ENCODE data around the gene TTPAL. TPM values are rescaled to one million over a fixed set of nuclear protein-coding genes. Genes with fewer than 3 reads are reported as not detected.

TTPAL gene, protein sequence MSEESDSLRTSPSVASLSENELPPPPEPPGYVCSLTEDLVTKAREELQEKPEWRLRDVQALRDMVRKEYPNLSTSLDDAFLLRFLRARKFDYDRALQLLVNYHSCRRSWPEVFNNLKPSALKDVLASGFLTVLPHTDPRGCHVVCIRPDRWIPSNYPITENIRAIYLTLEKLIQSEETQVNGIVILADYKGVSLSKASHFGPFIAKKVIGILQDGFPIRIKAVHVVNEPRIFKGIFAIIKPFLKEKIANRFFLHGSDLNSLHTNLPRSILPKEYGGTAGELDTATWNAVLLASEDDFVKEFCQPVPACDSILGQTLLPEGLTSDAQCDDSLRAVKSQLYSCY
- 10 to 100 TPM in 1 of 4 donors, 1 to 10 TPM in 3; 6.0 to 30.5 (median 8.9) TPM for total RNA-seq

DNA sequence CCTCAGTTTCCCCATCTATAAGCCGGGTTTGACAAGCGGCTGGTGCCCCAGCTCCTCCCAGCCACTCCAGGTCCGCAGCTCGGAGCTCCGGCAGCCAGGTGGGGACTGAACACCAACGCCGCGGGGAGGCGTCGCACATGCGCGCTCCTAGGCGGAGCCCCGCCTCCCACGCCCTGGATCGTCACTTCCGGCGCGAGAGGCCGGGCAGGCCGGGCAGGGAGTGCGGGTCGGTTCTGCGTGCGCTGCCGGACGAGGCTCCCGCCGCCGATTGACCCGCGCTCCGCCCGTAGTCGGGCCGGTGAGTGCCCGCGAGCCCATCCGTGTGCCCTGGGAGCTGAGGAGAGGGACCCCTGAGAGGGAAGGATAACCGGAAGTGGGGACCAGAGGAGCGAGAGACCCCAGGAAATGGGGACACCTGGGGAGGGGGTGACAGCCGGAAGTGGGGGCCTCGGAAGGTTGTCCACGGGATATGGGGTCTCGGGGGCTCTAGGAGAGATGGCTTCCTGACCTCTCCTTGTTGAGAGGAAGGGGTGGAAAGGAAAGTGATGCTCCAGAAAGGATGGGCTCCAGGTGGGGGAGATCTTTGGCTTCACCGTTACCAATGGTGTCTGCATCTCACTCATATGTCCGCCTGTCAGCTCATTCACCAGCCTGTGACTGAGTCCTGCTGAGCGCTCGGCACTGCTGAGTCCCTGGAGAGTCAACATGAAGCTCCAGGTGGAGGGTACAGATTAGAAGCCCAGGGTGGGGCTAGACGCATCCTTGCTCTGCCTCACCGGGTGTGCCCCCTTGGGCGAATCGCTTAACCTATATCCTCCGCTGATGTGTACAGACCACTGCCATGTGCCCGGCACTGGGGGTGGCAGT, at the start of gene TTPAL:
Gene TTPAL (plus strand): TSS at position 181 of the 867 bp plus-strand sequence. CDS start 4,126 bp downstream, outside the sequence.
- Histone ChIP-seq H3K9me3 (no peaks in the 10 kb centered on the region), H3K36me3 (peaks cover 0 to 12% (median 0%) of the 10 kb centered on the region in 3 donors), H3K4me1 (peaks cover 0 to 5% (median 2%) of the 10 kb centered on the region in 4 donors), H3K4me3 (peak within 1 kb of the TSS; percentile 64 to 88 (median 70)), H3K27me3 (no peaks in the 10 kb centered on the region), H3K27ac (peak within 1 kb of the TSS; percentile 82 to 97 (median 86))
- peak; percentile 88 to 96 (median 95) for DNase-seq
- TF ChIP-seq, protein P1, sequence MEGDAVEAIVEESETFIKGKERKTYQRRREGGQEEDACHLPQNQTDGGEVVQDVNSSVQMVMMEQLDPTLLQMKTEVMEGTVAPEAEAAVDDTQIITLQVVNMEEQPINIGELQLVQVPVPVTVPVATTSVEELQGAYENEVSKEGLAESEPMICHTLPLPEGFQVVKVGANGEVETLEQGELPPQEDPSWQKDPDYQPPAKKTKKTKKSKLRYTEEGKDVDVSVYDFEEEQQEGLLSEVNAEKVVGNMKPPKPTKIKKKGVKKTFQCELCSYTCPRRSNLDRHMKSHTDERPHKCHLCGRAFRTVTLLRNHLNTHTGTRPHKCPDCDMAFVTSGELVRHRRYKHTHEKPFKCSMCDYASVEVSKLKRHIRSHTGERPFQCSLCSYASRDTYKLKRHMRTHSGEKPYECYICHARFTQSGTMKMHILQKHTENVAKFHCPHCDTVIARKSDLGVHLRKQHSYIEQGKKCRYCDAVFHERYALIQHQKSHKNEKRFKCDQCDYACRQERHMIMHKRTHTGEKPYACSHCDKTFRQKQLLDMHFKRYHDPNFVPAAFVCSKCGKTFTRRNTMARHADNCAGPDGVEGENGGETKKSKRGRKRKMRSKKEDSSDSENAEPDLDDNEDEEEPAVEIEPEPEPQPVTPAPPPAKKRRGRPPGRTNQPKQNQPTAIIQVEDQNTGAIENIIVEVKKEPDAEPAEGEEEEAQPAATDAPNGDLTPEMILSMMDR (IDR thresholded peaks at IDR 0.05), result peak in 5 of 6 experiments; percentile 11 to 69 (median 59)
- peak; percentile 98 to 99 for TF ChIP-seq POLR2A (IDR thresholded peaks at IDR 0.05)

DNA sequence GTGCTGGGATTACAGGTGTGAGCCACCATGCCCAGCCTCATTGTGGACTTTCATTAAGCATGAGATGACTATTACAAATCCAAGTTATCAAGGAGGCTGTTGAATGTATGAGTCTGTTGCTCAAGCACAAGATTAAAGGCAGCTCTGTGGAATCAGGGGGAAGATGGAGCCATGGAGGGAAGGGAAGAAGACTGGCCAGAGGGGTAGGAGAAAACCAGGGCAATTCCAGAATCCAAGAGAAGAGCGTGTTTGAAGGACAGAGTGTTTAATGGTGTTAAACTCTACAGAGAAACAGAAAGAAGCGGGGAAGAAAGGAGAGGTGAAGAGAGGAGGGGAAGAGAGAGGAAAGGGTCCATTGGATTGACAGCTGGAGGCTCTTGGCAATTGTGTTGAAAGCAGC, 49.8 kb upstream of the TTPAL start:
- Histone ChIP-seq H3K27ac (peak overlapping the region in 2 of 4 donors; percentile 39 to 50), H3K4me3 (no peak overlapping the region), H3K9me3 (no peaks in the 10 kb centered on the region), H3K27me3 (no peaks in the 10 kb centered on the region), H3K36me3 (peaks cover 0 to 59% (median 0%) of the 10 kb centered on the region in 3 donors), H3K4me1 (peaks cover 0 to 19% (median 0%) of the 10 kb centered on the region in 4 donors)
- DNase-seq, result no peak
- TF ChIP-seq, protein P1 (IDR thresholded peaks at IDR 0.05), result no peak
- TF ChIP-seq POLR2A (IDR thresholded peaks at IDR 0.05), result no peak

DNA sequence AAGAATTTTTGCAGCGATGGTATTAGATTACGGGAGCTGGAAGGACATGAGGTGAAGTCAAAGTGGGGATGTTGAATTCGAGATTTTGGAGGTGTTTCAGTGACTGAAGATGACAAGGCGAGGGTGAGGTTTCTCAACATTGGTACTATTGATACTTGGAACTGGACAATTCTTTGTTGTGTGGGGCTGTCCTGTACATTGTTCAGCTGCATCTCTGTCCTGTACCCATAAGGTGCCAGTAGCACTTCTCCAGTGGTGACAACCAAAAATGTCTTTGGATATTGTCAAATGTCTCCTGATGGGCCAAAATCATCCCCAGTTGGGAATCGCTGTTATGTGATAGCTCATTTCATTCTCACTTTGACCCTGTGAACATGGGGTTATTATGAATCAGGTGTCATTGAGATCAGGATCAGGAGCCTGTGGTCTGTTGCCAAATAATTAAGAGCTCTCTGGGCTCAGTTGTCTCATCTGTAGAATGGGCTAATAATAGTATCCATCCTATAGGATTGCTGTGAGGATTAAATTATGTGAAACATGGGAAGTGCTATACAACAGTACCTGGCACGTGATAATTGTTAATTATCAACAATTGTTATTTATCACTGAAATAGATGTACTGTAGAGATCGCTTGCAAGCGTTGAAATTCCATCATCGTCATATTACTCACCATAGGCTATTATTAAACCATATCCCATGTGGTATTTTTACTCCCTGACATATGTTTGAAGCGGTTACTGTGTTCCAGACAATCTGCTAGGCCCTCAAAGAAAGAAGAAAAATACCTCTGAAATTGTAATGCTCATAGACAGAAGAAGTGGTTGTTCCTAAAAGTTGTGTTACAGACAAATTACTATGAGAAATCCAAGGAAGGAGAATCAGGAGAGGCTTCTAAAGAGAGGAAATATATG, 48.5 kb upstream of the TTPAL start:
- H3K9me3 ChIP-seq, result no peaks in the 10 kb centered on the region
- TF ChIP-seq POLR2A (IDR thresholded peaks at IDR 0.05), result no peak
- TF ChIP-seq, protein P1 (IDR thresholded peaks at IDR 0.05), result no peak
- H3K27me3 ChIP-seq, result no peaks in the 10 kb centered on the region
- H3K4me3 ChIP-seq, result no peak overlapping the region
- peaks cover 0 to 19% (median 0%) of the 10 kb centered on the region in 4 donors for H3K4me1 ChIP-seq
- DNase-seq, result no peak
- H3K36me3 ChIP-seq, result peaks cover 0 to 55% (median 0%) of the 10 kb centered on the region in 3 donors
- H3K27ac ChIP-seq, result peak overlapping the region in 1 of 4 donors; percentile 95

DNA sequence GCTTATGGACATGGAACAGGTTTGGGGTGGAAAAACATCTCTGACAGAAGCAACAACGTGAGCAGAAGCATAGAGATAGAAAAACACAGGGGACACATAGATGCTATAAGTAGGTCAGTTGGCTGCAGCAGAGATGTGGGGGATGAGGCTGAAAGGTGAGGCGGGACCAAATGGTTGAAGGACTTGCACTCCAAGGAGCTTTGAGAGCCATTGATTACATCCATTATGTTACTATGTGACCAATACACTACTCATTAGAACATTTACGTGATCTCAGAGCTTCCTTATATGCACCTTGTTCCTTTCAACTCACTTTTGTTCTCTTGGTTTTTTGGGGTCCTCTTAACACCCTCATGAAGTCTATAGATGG, 47.9 kb upstream of the TTPAL start:
- H3K4me1 ChIP-seq, result peaks cover 0 to 15% (median 0%) of the 10 kb centered on the region in 4 donors

More for the DNA sequence above, 47.9 kb upstream of the TTPAL start:
- TF ChIP-seq, protein P1 (IDR thresholded peaks at IDR 0.05), result no peak
- TF ChIP-seq POLR2A (IDR thresholded peaks at IDR 0.05), result no peak
- DNase-seq, result no peak
- H3K27ac ChIP-seq, result peak overlapping the region in 1 of 4 donors; percentile 95
- peaks cover 0 to 54% (median 0%) of the 10 kb centered on the region in 3 donors for H3K36me3 ChIP-seq
- no peaks in the 10 kb centered on the region for H3K27me3 ChIP-seq
- no peaks in the 10 kb centered on the region for H3K9me3 ChIP-seq
- no peak overlapping the region for H3K4me3 ChIP-seq
